Endothelial cell of umbilical vein (primary cell): Measurements from ENCODE around the gene CENPVL3. TPM values are rescaled to one million over a fixed set of nuclear protein-coding genes. Genes with fewer than 3 reads are reported as not detected.
"Not testable (repeated sequence)": the region's sequence is repeated elsewhere in the genome, so short reads cannot be mapped to it uniquely, and the experiment has no call there.

Experiments
- Bru-seq: library from RNA; stranded (reverse); fragments of 400-500 nt; gene quantifications from one replicate; lab custom pipeline; 2021; lab: Mats Ljungman, UMichigan
- BruChase-seq, 2 experiments: library from RNA; stranded (reverse); fragments of 400-500 nt; gene quantifications; one replicate each; lab custom pipeline; 2021; lab: Mats Ljungman, UMichigan
- BruUV-seq: library from RNA; stranded (reverse); fragments of 400-500 nt; replicated peaks from 2 replicates; lab custom pipeline; 2021; lab: Mats Ljungman, UMichigan
- CTCF ChIA-PET: fragments of 300-600, 350-600 bp; sonication (Branson Sonifier 250); formaldehyde crosslinking; loops from one replicate; lab custom pipeline; 2021; ENCODE audit warnings: antibody characterized with exemption, inconsistent platforms; lab: Charles Lee
- POLR2A ChIA-PET: fragments of 300-600, 350-600 bp; sonication (Branson Sonifier 250); formaldehyde crosslinking; loops from one replicate; lab custom pipeline; 2021; ENCODE audit warnings: antibody characterized with exemption, inconsistent platforms; lab: Charles Lee
- DNase-seq: peaks from one replicate; pipeline ENCODE4 v3.0.0-alpha.2; 2011; ENCODE audit warnings: low read depth, low spot score
- FAIRE-seq: peaks from 2 replicates; lab custom pipeline; 2011; peaks lifted over from hg19 to GRCh38; lab: Jason Lieb, UNC
- H2AFZ ChIP-seq: 2 replicates; pipeline ENCODE4 v1.6.0; 2012; ENCODE audit warnings: low read depth, low read length, control low read depth, inconsistent platforms
- H3K27ac ChIP-seq: 2 replicates; pipeline ENCODE4 v1.5.1; 2011; ENCODE audit warnings: low read depth, mild to moderate bottlenecking, control low read depth, low read length, moderate library complexity; ENCODE audit not compliant: insufficient read depth
- H3K27me3 ChIP-seq, 2 experiments: 2 replicates each; pipeline versions ENCODE4 v1.6.0 to v1.6.1; 2011; ENCODE audit warnings: low read length in 2 of 2, mixed read lengths in 1 of 2; ENCODE audit not compliant: control insufficient read depth in 2 of 2, insufficient read depth in 2 of 2
- H3K36me3 ChIP-seq, 2 experiments: 2 replicates in 1 of 2; 3 replicates in 1 of 2; pipeline ENCODE4 v1.5.1; 2011; ENCODE audit warnings: low read length in 2 of 2, mild to moderate bottlenecking in 1 of 2, moderate library complexity in 1 of 2; ENCODE audit not compliant: control insufficient read depth in 2 of 2, insufficient read depth in 2 of 2; ENCODE audit errors: extremely low read depth in 1 of 2
- H3K4me1 ChIP-seq: 3 replicates; pipeline ENCODE4 v1.5.1; 2011; ENCODE audit warnings: mild to moderate bottlenecking, low read length; ENCODE audit not compliant: control insufficient read depth, insufficient read depth; ENCODE audit errors: extremely low read depth
- H3K4me2 ChIP-seq: 2 replicates; pipeline ENCODE4 v1.6.1; 2011; ENCODE audit warnings: low read length, control low read depth, mixed read lengths; ENCODE audit not compliant: insufficient read depth
- H3K4me3 ChIP-seq, 3 experiments: fragments of 200-600 bp in 1 of 3; sonication (generic), shearing (Covaris generic) in 1 of 3; replicated peaks in 1 of 3; 2 replicates each; pipeline ENCODE4 v1.5.1; 2011 to 2016; ENCODE audit warnings: control low read depth in 3 of 3, low read length in 3 of 3, mild to moderate bottlenecking in 2 of 3, inconsistent platforms in 1 of 3, low read depth in 1 of 3, moderate library complexity in 1 of 3; ENCODE audit not compliant: insufficient read depth in 1 of 3
- H3K79me2 ChIP-seq: 2 replicates; pipeline ENCODE4 v1.6.0; 2012; ENCODE audit warnings: low read length, inconsistent platforms; ENCODE audit not compliant: control insufficient read depth, insufficient read depth
- H3K9ac ChIP-seq: replicated peaks from 2 replicates; pipeline ENCODE3; 2011; ENCODE audit warnings: low read length, control low read depth; ENCODE audit not compliant: insufficient read depth; ENCODE audit errors: extremely low read depth
- H3K9me1 ChIP-seq: replicated peaks from 3 replicates; pipeline ENCODE4 v1.6.0; 2011; ENCODE audit warnings: mild to moderate bottlenecking, low read length; ENCODE audit not compliant: control insufficient read depth, insufficient read depth; ENCODE audit errors: extremely low read depth
- H3K9me3 ChIP-seq: replicated peaks from 2 replicates; pipeline ENCODE4 v1.5.1; 2012; ENCODE audit warnings: low read length, inconsistent platforms; ENCODE audit not compliant: control insufficient read depth, insufficient read depth
- H4K20me1 ChIP-seq: replicated peaks from 2 replicates; pipeline ENCODE3; 2011; ENCODE audit warnings: mild to moderate bottlenecking, low read length; ENCODE audit not compliant: control insufficient read depth, insufficient read depth; ENCODE audit errors: extremely low read depth
- CTCF ChIP-seq, 2 donors: IDR thresholded peaks; 1 replicate in 1 of 2; 2 replicates in 1 of 2; pipeline ENCODE4 v1.5.1; 2011; ENCODE audit warnings: low read length in 2 of 2, mild to moderate bottlenecking in 2 of 2, moderate library complexity in 2 of 2, control low read depth in 1 of 2, inconsistent platforms in 1 of 2, low read depth in 1 of 2; ENCODE audit not compliant: insufficient read depth in 1 of 2; ENCODE audit errors: extremely low read depth in 1 of 2
- EZH2 ChIP-seq: IDR thresholded peaks from 2 replicates; pipeline ENCODE4 v1.6.1; 2012; ENCODE audit warnings: borderline replicate concordance, low read depth, mild to moderate bottlenecking, moderate library complexity, low read length, inconsistent platforms; ENCODE audit not compliant: severe bottlenecking
- FOS ChIP-seq: IDR thresholded peaks from 2 replicates; pipeline ENCODE4 v1.6.1; 2011; ENCODE audit warnings: mild to moderate bottlenecking, low read length, moderate library complexity, borderline replicate concordance; ENCODE audit not compliant: insufficient read depth
- GATA2 ChIP-seq: IDR thresholded peaks from 2 replicates; pipeline ENCODE4 v1.7.0; 2011; ENCODE audit warnings: low read depth, mild to moderate bottlenecking, moderate library complexity, mixed read lengths, low read length; ENCODE audit not compliant: insufficient read length, insufficient read depth
- JUN ChIP-seq: IDR thresholded peaks from 2 replicates; pipeline ENCODE4 v1.6.1; 2011; ENCODE audit warnings: borderline replicate concordance, low read depth; ENCODE audit not compliant: insufficient read length, insufficient read depth
- MAX ChIP-seq: IDR thresholded peaks from 2 replicates; pipeline ENCODE4 v1.6.1; 2011; ENCODE audit not compliant: insufficient read depth, insufficient read length
- MYC ChIP-seq: IDR thresholded peaks from one replicate; pipeline ENCODE4 v1.6.1; 2011; ENCODE audit warnings: mild to moderate bottlenecking, low read depth, low read length
- POLR2A ChIP-seq: IDR thresholded peaks from 2 replicates; pipeline ENCODE4 v1.6.1; 2012; ENCODE audit warnings: low read depth, mild to moderate bottlenecking, control low read depth, low read length
- POLR2AphosphoS5 ChIP-seq: IDR thresholded peaks from 2 replicates; pipeline ENCODE4 v1.6.1; 2012; ENCODE audit warnings: low read depth, mild to moderate bottlenecking, control low read depth, low read length, moderate library complexity; ENCODE audit not compliant: insufficient read depth
- dilution Hi-C: fragments of 300-500 bp; cut with MboI; formaldehyde crosslinking; loops from one replicate; pipeline ENCODE4 v1.15.0; 2019; ENCODE audit warnings: low sequenced_read_pairs; ENCODE audit not compliant: extremely low pct_ligation_motif_present
- intact Hi-C: fragments of 100-400 bp; cut with micrococcal nuclease; formaldehyde crosslinking; loops from one replicate; pipeline ENCODE4 v1.10.0; 2022
- long read RNA-seq: library from polyadenylated mRNA; stranded (forward); transcript quantifications from one replicate; pipeline ENCODE4 v2.0.0, GENCODE V29; 2021
- polyA minus RNA-seq, 3 experiments: library from RNA; depleted of rRNA, polyadenylated mRNA; stranded (reverse); fragments of >200 nt; gene quantifications; 1 replicate in 1 of 3; 2 replicates in 2 of 3; pipeline ENCODE4 v1.2.3, GENCODE V29; 2011
- polyA plus RNA-seq, 4 experiments: library from polyadenylated mRNA; depleted of rRNA in 3 of 4; stranded (reverse) in 3 of 4; unstranded in 1 of 4; fragments of >200 nt; gene quantifications; 2 replicates each; pipeline versions ENCODE4 v1.2.1 to v1.2.3, GENCODE V29; 2011 to 2012; ENCODE audit warnings: missing spikeins in 1 of 4
- total RNA-seq: library from RNA; stranded (reverse); gene quantifications from 2 replicates; pipeline ENCODE4 v1.2.3, GENCODE V29; 2021

CENPVL3 gene
- total RNA-seq (not detected in 2 replicates), polyA plus RNA-seq (not detected in 2 replicates), polyA minus RNA-seq (not detected in 2 replicates), Bru-seq, nascent RNA (not detected), BruChase-seq, experiment 1, labeled RNA remaining after a 6-hour chase (not detected), BruChase-seq, experiment 2, labeled RNA remaining after a 2-hour chase (not detected)
- not detected in 2 replicates for polyA plus RNA-seq (2011; cell fraction: cytosol; rRNA removed)
- polyA plus RNA-seq (2011; cell fraction: nucleus; rRNA removed), result not detected in 2 replicates
- polyA plus RNA-seq (2012), result not detected in 2 replicates
- not detected for polyA minus RNA-seq (2011; cell fraction: cytosol; rRNA and poly(A)+ RNA removed)
- polyA minus RNA-seq (2011; cell fraction: nucleus; rRNA and poly(A)+ RNA removed), result not detected in 2 replicates
- long read RNA-seq, result 0 reads

- dilution Hi-C loops, H2AFZ ChIP-seq, H3K36me3 ChIP-seq, BruUV-seq, H3K4me1 ChIP-seq, H3K79me2 ChIP-seq, intact Hi-C loops, H4K20me1 ChIP-seq, POLR2A ChIA-PET, H3K9ac ChIP-seq, H3K4me3 ChIP-seq, FAIRE-seq, H3K9me1 ChIP-seq, H3K9me3 ChIP-seq, DNase-seq, H3K27ac ChIP-seq, H3K4me2 ChIP-seq: not testable (repeated sequence)
- CTCF ChIA-PET, result interaction anchor here (1.0 kb wide), 1 partner anchor 14 kb away, joined by 3 read pairs; no protein-coding TSS in a partner anchor
- H3K27me3 ChIP-seq, result peaks cover 9 to 13% of the 10 kb centered on the region in 2 experiments
Observed at GRCh38 chrX:51618241-51619155, at the start of gene CENPVL3. Gene CENPVL3, minus strand, starts transcription at chrX:51618912. Its CDS starts 39 bp downstream, at chrX:51618873.

- POLR2A ChIA-PET, result no interaction called here
- dilution Hi-C loops, result no loop called here
- Histone ChIP-seq H3K9ac (no peak overlapping the region), H3K9me3 (no peaks in the 10 kb centered on the region), H3K27ac (no peak overlapping the region), H3K4me1 (no peaks in the 10 kb centered on the region), H3K4me2 (no peak overlapping the region), H3K9me1 (no peaks in the 10 kb centered on the region), H3K36me3 (no peaks in the 10 kb centered on the region), H3K79me2 (no peaks in the 10 kb centered on the region), H2AFZ (no peak overlapping the region), H3K27me3 (no peaks in the 10 kb centered on the region), H4K20me1 (no peaks in the 10 kb centered on the region), H3K4me3 (no peak overlapping the region)
- CTCF ChIA-PET, result no interaction called here
- no TSS peak for BruUV-seq
- TF ChIP-seq EZH2, result no peak
- TF ChIP-seq MAX, result no peak
- TF ChIP-seq POLR2A, result no peak
- no peak for TF ChIP-seq POLR2AphosphoS5
- no peak for TF ChIP-seq MYC
- no peak for TF ChIP-seq JUN
- TF ChIP-seq GATA2, result no peak
- TF ChIP-seq FOS, result no peak
- TF ChIP-seq CTCF (IDR thresholded peaks at IDR 0.05; ENCODE audit: extremely low read depth in 1 of 2, insufficient read depth in 1 of 2, low read depth in 1 of 2, low read length in 2 of 2), result no peak
- FAIRE-seq (no peak), DNase-seq (no peak)
- intact Hi-C loops, result no loop called here
Observed at GRCh38 chrX:51665981-51666380, 47.3 kb upstream of the CENPVL3 start.
